Caco-2 (cell line): ENCODE data around the gene AFMID. TPM values are rescaled to one million over a fixed set of nuclear protein-coding genes. Genes with fewer than 3 reads are reported as not detected.

Experiments
- BruUV-seq: library from RNA; stranded (reverse); fragments of 400-500 nt; replicated peaks from 2 replicates; lab custom pipeline; 2021; lab: Mats Ljungman, UMichigan
- CTCF ChIA-PET: fragments of 300-600 bp; sonication (Branson Sonifier 250); formaldehyde crosslinking; loops from one replicate; lab custom pipeline; 2022; ENCODE audit warnings: antibody characterized with exemption; lab: Charles Lee
- POLR2A ChIA-PET: fragments of 300-600 bp; sonication (Branson Sonifier 250); formaldehyde crosslinking; loops from one replicate; lab custom pipeline; 2022; ENCODE audit warnings: antibody characterized with exemption; lab: Charles Lee
- DNase-seq, 2 experiments: peaks; one replicate each; pipeline versions ENCODE4 v3.0.0 to v3.0.0-alpha.2; 2020 to 2022
- H3K27me3 ChIP-seq: replicated peaks from 2 replicates; pipeline ENCODE4 v1.6.0; 2011; ENCODE audit warnings: low read length; ENCODE audit not compliant: control insufficient read depth, insufficient read depth
- H3K36me3 ChIP-seq: 2 replicates; pipeline ENCODE4 v1.5.1; 2011; ENCODE audit warnings: low read length; ENCODE audit not compliant: control insufficient read depth, insufficient read depth
- H3K4me1 ChIP-seq: fragments of 250-450 bp; sonication (Bioruptor Pico); 2 replicates; pipeline ENCODE4 v1.5.1; 2020; ENCODE audit warnings: mild to moderate bottlenecking
- H3K4me3 ChIP-seq: 2 replicates; pipeline ENCODE4 v1.5.1; 2011; ENCODE audit warnings: low read depth, mild to moderate bottlenecking, control low read depth, low read length
- H3K9me3 ChIP-seq: fragments of 250-450 bp; sonication (Bioruptor Pico); 2 replicates; pipeline ENCODE4 v1.5.1; 2020; ENCODE audit warnings: mild to moderate bottlenecking, moderate library complexity
- H3K27ac Mint-ChIP-seq: one replicate; pipeline ENCODE4 v1.8.0; 2022; ENCODE audit warnings: mixed read lengths; ENCODE audit not compliant: unreplicated experiment
- H3K27me3 Mint-ChIP-seq: one replicate; pipeline ENCODE4 v1.8.0; 2022; ENCODE audit warnings: mixed read lengths; ENCODE audit not compliant: insufficient read depth, unreplicated experiment
- H3K36me3 Mint-ChIP-seq: one replicate; pipeline ENCODE4 v1.8.0; 2022; ENCODE audit warnings: mild to moderate bottlenecking, mixed read lengths; ENCODE audit not compliant: insufficient read depth, unreplicated experiment
- H3K4me1 Mint-ChIP-seq: one replicate; pipeline ENCODE4 v1.8.0; 2022; ENCODE audit warnings: low read depth, mixed read lengths; ENCODE audit not compliant: unreplicated experiment
- H3K4me3 Mint-ChIP-seq: one replicate; pipeline ENCODE4 v1.8.0; 2022; ENCODE audit warnings: mild to moderate bottlenecking, moderate library complexity, mixed read lengths; ENCODE audit not compliant: unreplicated experiment
- H3K9me3 Mint-ChIP-seq: one replicate; pipeline ENCODE4 v1.8.0; 2022; ENCODE audit warnings: mixed read lengths; ENCODE audit not compliant: unreplicated experiment
- intact Hi-C: fragments of 100-400 bp; cut with micrococcal nuclease; formaldehyde crosslinking; loops from one replicate; pipeline ENCODE4 v1.10.0; 2022; ENCODE audit not compliant: unreplicated experiment
- total RNA-seq: library from RNA; stranded (reverse); gene quantifications from 2 replicates; pipeline ENCODE4 v1.2.3, GENCODE V29; 2022
- TF ChIP-seq, protein P1 (sequence below), 2 experiments: fragments of 200-600 bp in 1 of 2; IDR thresholded peaks; 1 replicate in 1 of 2; 2 replicates in 1 of 2; pipeline versions ENCODE4 v1.5.1 to v1.8.0; 2011 to 2022; ENCODE audit warnings: antibody characterized with exemption in 1 of 2, control low read depth in 1 of 2, inconsistent platforms in 1 of 2, low read depth in 1 of 2, low read length in 1 of 2, mild to moderate bottlenecking in 1 of 2, moderate library complexity in 1 of 2; ENCODE audit not compliant: insufficient read depth in 1 of 2, severe bottlenecking in 1 of 2, unreplicated experiment in 1 of 2

Gene AFMID
- total RNA-seq, 1 experiment from 2014 or later: 83.0 TPM

DNA sequence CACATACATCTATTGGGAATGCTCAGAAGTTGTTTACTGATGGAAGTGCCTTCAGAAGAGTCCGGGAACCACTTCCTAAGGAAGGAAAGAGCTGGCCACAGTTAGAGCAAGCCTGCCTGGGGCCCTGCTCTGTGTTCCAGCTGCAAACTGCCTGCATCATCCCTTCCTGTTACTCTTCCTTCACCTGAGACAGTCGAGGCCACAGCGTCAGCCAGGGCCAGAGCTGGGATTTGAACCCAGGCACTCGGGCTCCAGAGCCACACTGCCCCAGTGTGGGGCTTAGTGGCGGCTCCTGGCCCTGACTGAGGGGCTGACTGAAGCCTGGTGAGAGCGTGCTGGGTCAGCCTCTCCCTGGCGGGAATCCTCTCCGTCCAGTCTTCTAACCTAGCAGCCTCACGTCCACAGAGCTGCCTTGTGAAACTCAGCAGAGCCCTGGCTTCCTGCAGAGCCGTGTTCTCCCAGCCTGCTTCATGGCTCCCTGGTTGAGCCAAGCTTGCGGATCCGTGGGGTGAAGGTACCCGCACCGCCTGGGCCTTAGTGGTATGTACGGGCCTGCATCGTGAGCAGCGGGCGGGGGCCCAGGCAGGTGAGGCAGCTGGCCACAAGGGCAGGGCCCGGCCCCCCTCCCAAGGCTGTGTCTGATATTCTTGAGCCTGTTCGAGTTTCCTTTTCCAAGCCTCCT lies 45.6 kb upstream of the AFMID start:
- Mint-ChIP-seq H3K4me3 (no peak overlapping the region), H3K27me3 (no peaks in the 10 kb centered on the region), H3K9me3 (no peaks in the 10 kb centered on the region), H3K4me1 (peaks cover 5% of the 10 kb centered on the region), H3K27ac (no peak overlapping the region), H3K36me3 (peaks cover 8% of the 10 kb centered on the region)
- Histone ChIP-seq H3K9me3 (no peaks in the 10 kb centered on the region), H3K27me3 (no peaks in the 10 kb centered on the region), H3K4me1 (peaks cover 40% of the 10 kb centered on the region), H3K4me3 (no peak overlapping the region), H3K36me3 (no peaks in the 10 kb centered on the region)
- POLR2A ChIA-PET: interaction anchor here (0.5 kb wide), 1 partner anchor 10 kb away, joined by 4 read pairs; no protein-coding TSS in a partner anchor
- no peak for DNase-seq
- intact Hi-C loops: no loop called here
- CTCF ChIA-PET: interaction anchor here (0.6 to 0.9 kb wide), 4 partner anchors 11 to 1530 kb away, joined by 3 to 5 read pairs (median 4); partner anchors contain the start of gene TMC6
- no TSS peak for BruUV-seq
- TF ChIP-seq, protein P1, sequence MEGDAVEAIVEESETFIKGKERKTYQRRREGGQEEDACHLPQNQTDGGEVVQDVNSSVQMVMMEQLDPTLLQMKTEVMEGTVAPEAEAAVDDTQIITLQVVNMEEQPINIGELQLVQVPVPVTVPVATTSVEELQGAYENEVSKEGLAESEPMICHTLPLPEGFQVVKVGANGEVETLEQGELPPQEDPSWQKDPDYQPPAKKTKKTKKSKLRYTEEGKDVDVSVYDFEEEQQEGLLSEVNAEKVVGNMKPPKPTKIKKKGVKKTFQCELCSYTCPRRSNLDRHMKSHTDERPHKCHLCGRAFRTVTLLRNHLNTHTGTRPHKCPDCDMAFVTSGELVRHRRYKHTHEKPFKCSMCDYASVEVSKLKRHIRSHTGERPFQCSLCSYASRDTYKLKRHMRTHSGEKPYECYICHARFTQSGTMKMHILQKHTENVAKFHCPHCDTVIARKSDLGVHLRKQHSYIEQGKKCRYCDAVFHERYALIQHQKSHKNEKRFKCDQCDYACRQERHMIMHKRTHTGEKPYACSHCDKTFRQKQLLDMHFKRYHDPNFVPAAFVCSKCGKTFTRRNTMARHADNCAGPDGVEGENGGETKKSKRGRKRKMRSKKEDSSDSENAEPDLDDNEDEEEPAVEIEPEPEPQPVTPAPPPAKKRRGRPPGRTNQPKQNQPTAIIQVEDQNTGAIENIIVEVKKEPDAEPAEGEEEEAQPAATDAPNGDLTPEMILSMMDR (IDR thresholded peaks at IDR 0.05; ENCODE audit: insufficient read depth in 1 of 2, low read depth in 1 of 2, low read length in 1 of 2, severe bottlenecking in 1 of 2, unreplicated experiment in 1 of 2): no peak

GRCh38 chr17:78142119-78142861 lies 44.9 kb upstream of the AFMID start:
- no peaks in the 10 kb centered on the region for H3K9me3 Mint-ChIP-seq
- H3K36me3 Mint-ChIP-seq: peaks cover 8% of the 10 kb centered on the region
- DNase-seq: no peak
- peaks cover 5% of the 10 kb centered on the region for H3K4me1 Mint-ChIP-seq
- Histone ChIP-seq H3K4me1 (peaks cover 40% of the 10 kb centered on the region), H3K4me3 (no peak overlapping the region), H3K36me3 (no peaks in the 10 kb centered on the region), H3K27me3 (no peaks in the 10 kb centered on the region), H3K9me3 (no peaks in the 10 kb centered on the region)
- no peaks in the 10 kb centered on the region for H3K27me3 Mint-ChIP-seq
- no peak overlapping the region for H3K4me3 Mint-ChIP-seq
- intact Hi-C loops: no loop called here
- ChIA-PET CTCF (interaction anchor here (0.6 to 0.9 kb wide), 4 partner anchors 10 to 1531 kb away, joined by 3 to 5 read pairs (median 4); partner anchors contain the start of gene TMC6), POLR2A (interaction anchor here (0.5 kb wide), 1 partner anchor 9 kb away, joined by 4 read pairs; no protein-coding TSS in a partner anchor)
- TF ChIP-seq, protein P1 (IDR thresholded peaks at IDR 0.05; ENCODE audit: insufficient read depth in 1 of 2, low read depth in 1 of 2, low read length in 1 of 2, severe bottlenecking in 1 of 2, unreplicated experiment in 1 of 2): no peak
- BruUV-seq: no TSS peak
- no peak overlapping the region for H3K27ac Mint-ChIP-seq
